ENCODE data around the gene GDF3. TPM values are rescaled to one million over a fixed set of nuclear protein-coding genes. Genes with fewer than 3 reads are reported as not detected.

Gene GDF3
- not detected in 2 replicates for total RNA-seq

GRCh38 chr12:7695566-7696197, at the start of gene GDF3:
GDF3 (minus strand) TSS chr12:7695775; CDS start chr12:7695728, 47 bp downstream.

GRCh38 chr12:7711133-7711532, 15.6 kb upstream of the GDF3 start, which contains the start of gene DPPA3:
DPPA3 (plus strand) TSS chr12:7711433; CDS start chr12:7711571, 138 bp downstream.

Other genes with a start within 250 kb of the GDF3 start
- gene CD163, start 192.0 kb downstream of the GDF3 start, total RNA-seq: not detected in 2 replicates
- not detected in 2 replicates for gene APOBEC1, start 29.9 kb downstream of the GDF3 start, total RNA-seq
- gene DPPA3, start 15.7 kb upstream of the GDF3 start, total RNA-seq: not detected in 2 replicates
- gene CLEC4C, start 51.6 kb upstream of the GDF3 start, total RNA-seq: not detected in 2 replicates
- not detected in 2 replicates for gene NANOGNB, start 69.4 kb upstream of the GDF3 start, total RNA-seq
- gene NANOG, start 93.6 kb upstream of the GDF3 start, total RNA-seq: not detected in 2 replicates
- gene SLC2A14, start 177.1 kb upstream of the GDF3 start, total RNA-seq: not detected in 2 replicates
- 31.7 and 52.7 TPM in 2 replicates for gene SLC2A3, start 240.4 kb upstream of the GDF3 start, total RNA-seq